Fibroblast of lung (primary cell): ENCODE results near the gene ZNF219.

Experiments used
- CTCF ChIP-seq, 2 donors: IDR thresholded peaks in 1 of 2; conservative IDR thresholded peaks in 1 of 2; 1 replicate in 1 of 2; 2 replicates in 1 of 2; pipeline ENCODE4 v1.5.1; 2011 to 2012; ENCODE audit warnings: low read length in 2 of 2, control low read depth in 1 of 2, inconsistent platforms in 1 of 2, low read depth in 1 of 2, mild to moderate bottlenecking in 1 of 2
- EZH2 ChIP-seq: IDR thresholded peaks from 2 replicates; pipeline ENCODE4 v1.5.1; 2012; ENCODE audit warnings: low read length, control low read depth, mild to moderate bottlenecking; ENCODE audit errors: missing control alignments

- TF ChIP-seq CTCF (conservative IDR thresholded peaks at IDR 0.05 in 1 of 2, IDR thresholded peaks at IDR 0.05 in 1 of 2; ENCODE audit: low read depth in 1 of 2, low read length in 2 of 2) (no peak), EZH2 (no peak)
Observed at GRCh38 chr14:21055432-21056117, 42.9 kb downstream of the ZNF219 start.
